HG03097 (cell line): ENCODE results near the gene MPG.

Source experiments
- ATAC-seq: cut with Tn5 transposase; IDR thresholded peaks from one replicate; pipeline ENCODE4 v1.9.1; 2021; ENCODE audit not compliant: unreplicated experiment, low FRiP score

The MPG gene

DNA sequence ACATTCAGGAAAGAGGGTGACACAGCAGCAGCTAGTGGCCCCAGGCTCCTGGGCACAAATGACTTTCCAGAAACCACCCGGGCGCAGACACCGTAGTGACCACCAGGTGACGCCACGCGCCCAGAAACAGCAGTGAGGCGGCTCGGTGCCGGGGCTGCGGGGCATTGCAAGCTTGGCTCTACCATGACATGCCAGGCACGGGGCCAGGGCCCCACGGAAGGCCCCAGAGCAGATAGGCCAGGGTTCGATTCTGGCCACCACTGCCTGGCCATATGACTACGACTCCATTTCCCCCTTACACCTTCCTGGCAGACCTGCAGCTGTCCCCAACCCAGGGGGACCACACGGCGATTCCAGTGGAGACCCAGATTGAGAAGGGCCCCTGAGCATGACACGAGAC lies 12.3 kb upstream of the MPG start:
- no peak for ATAC-seq

DNA sequence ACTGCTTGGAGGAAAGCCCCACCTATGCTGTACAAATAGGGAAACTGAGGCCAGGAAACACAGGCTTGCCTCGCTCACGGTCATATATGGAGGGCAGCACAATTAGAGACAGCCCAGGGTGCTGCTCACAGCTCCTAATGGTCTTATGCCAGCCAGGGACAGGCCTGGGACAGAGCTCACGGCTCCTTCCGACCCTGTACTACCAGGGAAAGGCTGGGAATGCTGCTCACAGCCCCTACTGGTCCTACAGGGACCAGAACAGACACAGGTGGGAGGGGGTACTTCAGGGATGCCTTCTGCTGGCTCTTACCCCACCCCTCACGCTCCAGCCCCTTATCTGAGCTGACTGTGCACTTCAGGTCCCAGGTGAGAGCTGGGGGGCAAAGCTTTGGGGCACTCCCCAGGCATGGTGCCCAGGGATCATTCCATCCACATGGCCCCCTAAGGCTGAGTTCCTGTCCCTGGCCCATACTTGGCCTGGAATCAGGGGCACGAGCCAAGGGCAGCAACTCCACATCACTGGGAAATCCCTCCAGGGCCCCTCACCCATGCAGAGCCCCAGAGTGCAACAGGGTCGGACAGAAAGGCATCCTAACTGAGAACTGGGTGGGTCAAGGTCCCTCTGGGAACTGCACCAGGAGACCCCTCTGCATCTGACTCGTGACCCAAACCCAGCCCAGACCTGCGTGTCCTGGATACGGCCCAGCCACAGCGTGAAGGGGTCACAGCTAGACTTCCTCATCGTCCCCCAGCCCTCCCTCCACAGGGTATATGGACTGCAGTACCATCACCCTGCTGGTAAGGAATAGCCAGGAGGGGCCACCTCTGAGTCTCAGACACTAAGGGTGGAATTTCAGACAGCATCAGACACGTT lies 11.5 kb upstream of the MPG start:
- ATAC-seq: no peak

DNA sequence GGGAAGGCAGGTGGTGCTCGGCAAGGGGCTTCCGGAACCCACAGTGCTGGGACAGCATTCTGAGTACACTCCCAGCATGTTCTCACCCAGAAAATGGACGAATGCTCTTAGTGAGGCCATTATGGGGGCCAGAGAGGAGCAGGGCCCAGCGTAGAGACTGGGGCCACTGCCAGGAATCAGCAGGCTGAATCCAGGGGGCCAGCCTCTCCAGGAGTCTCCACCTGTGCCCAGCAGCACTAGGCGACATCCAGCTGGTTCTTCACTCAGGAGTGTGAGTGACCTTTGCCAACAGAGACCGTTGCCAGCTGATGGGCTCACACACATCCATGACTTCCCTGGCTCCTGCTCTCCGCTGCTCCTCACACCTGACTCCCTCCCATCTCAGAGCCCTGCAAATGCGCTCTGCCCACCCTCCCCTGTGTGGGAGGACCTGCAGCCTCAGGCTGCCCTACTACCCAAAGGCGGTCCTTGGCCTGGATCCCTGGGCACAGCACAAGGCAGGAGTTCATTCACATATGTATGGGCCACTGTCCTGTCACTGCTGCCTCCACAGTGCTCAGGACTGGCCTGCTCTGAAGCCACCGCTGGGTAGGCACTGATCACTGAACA lies 10.7 kb upstream of the MPG start:
- ATAC-seq: no peak

DNA sequence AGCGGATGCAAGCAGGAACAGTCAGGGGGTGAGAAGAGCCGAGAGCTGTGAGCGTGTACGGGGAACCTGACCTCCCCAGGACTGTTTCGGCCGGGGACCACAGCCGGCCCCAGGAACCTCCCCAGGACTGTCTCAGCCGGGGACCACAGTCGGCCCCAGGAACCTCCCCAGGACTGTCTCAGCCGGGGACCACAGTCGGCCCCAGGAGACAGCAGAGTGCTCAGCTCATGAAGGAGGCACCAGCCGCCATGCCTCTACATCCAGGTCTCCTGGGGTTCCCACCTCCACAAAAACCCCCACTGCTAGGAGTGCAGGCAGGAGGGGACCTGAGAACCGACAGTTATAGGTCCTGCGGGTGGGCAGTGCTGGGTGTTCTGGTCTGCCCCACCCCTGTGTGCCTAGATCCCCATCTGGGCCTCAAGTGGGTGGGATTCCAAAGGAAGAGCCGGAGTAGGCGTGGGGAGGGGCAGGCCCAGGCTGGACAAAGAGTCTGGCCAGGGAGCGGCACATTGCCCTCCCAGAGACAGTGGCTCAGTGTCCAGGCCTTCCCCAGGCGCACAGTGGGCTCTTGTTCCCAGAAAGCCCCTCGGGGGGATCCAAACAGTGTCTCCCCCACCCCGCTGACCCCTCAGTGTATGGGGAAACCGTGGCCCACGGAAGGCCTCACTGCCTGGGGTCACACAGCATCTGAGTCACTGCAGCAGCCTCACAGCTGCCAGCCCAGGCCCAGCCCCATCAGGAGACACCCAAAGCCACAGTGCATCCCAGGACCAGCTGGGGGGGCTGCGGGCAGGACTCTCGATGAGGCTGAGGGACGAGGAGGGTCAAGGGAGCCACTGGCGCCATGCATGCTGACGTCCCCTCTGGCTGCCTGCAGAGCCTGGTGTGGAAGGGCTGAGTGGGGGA lies 9.9 kb upstream of the MPG start:
- no peak for ATAC-seq

DNA sequence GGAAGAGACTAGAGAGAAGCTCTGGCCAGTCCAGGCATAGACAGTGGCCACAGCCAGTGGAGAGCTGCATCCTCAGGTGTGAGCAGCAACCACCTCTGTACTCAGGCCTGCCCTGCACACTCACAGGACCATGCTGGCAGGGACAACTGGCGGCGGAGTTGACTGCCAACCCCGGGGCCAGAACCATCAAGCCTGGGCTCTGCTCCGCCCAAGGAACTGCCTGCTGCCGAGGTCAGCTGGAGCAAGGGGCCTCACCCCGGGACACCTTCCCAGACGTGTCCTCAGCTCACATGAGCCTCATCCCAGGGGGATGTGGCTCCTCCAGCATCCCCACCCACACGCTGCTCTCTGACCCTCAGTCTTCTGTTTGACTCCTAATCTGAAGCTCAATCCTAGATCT lies 8.8 kb upstream of the MPG start:
- no peak for ATAC-seq

DNA sequence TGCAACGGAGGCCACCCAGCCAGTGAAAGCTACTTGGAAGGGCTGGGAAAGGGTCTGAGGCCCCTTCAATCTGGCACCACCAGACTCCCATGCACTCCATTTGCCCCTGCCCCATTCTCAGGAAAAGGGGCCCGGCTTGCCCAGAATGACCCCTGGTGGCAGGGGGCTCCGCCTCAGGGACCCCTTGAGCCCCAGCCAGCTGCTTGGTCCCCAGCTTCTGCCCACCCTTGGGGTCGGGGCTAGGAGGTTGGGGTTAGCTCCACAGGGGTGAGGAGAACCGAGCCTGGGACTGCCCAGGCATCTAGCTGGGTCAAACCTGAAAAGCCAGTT lies 6.8 kb upstream of the MPG start:
- ATAC-seq: no peak

DNA sequence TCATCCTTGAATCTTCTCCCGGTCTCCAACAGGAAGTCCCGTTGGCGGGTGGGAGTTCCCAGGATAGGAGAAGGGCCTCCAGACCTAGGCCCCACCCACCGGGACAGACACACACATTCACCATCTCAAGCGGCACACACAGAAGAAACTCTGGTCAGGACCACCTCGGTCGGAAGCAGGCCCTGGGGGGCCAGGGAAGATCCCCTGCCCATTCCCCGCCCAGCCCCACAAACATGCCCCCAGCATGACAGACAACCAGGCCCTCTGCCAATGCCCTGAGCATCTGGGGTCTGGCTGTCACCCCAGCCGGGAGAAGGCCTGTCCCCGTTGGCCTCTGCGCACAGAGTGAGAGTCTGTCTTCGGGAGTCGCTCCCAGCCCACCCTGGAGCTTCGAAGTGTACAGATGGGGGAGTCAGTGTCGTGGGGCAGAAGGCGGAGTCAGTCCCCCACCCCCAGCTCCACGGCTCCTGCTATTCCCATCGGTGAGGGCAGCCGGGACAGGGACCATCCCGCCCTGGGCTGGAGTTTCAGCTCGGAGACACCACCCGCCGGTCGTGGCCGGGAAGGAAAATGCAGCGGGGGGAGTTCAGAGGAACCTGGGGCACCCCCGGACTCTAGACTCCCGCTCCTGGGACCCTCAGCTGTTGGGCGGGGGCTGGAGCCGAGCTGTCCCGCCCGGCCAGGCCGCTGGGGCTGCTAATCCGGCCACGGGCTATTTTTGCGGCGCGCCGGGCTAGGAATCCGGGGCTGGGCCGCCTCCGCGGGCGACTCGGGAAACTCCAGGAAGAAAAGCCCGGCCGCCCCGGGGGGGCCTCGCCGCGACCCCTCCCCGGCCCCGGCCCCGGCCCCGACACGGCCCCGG lies 6.3 kb upstream of the MPG start:
- no peak for ATAC-seq

DNA sequence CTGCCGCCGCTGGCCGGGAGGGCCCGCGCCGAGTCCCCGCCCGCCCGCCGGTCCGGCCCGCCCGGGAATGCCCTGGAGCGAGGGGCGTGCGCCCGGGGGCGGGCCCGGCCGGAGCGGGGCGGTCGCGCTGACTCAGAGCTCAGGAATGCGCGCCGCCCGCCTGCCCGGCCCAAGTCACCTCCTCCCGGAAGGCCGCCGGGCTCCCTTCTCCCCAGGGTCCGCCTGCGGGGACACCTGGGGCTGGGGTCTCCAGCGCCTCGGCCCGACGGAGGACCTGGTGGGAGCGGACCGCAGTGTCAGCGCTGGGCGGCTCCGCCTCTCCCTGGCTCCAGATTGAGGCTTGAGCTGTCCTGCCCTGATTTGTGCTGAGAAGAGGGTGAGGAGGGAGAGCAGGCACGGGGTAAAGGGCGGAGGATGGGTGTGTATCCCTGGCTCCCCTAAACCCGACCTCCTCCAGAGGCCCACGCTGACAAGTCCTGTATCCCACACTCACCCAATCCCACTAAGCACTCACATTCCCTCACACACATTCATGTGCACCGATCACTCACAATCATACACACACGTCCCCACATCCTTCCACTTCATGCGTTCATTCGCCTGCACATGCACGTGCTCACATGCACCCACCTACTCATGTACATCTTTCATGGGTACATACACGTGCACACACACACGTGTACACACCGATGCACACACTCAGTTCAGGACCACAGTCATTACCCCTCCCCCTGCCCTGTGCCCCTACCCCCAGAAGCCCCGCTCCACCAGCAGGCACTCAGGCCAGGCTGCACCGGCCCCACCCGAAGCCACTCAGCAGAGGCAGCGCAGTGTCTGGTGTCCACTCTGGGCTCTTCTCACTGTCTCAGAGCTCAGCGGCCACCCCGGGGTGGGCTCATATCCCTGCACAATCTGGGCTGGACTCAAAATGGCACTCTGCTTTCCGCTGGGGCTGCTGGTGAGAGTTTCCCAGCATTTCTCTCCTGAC lies 5.2 kb upstream of the MPG start, which contains the start of gene RHBDF1:
TSS of gene RHBDF1 (minus strand) at position 71 of the 988 bp plus-strand sequence. CDS start 7,616 bp downstream, outside the sequence.
- ATAC-seq: no peak

DNA sequence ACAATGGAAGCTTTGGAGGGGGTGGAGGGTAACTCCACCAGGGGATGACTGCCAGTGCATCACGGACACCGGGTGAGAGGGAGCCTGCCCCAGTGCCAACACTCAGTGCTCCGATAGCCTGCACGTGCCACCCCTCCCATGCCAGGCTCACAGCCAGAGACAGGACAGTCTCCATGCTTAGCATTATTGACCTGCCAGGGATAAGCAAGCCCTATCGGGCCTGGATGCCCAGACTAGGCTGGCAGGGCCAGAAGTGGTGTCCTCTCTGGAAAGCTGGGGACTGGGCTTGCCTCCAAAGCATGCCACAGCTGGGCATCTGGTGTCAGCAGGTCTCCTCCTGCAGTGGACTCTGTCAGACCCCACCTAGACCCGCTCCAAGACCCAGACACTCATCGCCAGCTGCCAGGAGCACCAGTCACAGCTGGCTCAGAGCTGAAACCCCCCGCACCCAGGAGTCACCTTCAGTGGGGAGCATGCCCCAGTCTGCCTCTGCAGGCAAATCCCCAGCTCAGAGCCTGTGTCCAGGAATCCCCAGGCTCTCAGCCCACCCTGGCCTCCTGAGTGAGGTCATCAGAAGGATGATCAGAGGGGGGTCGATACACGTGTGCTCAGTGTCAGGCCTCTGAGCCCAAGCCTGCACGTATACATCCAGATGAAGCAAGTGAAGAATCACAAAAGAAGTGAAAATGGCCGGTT lies 3.8 kb upstream of the MPG start:
- ATAC-seq: no peak

DNA sequence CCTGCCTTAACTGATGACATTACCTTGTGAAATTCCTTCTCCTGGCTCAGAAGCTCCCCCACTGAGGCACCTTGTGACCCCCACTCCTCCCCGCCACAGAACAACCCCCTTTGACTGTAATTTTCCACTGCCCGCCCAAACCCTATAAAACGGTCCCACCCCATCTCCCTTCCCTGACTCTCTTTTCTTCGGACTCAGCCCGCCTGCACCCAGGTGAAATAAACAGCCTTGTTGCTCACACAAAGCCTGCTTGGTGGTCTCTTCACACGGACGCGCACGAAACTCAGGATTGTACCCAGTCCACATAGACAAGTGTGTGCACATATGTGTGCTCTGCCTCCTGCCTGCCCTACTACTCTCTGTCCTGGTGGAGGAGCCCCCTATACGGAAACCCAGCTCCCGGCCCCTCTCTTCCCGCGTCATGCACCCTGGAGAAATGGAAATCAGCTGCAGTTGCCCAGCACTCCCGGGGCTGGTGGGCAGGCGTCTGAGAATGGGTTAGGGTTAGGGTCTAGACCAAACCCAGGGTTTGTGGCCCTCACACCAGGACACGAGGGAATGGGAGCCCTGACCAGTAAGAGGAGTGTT lies 3.2 kb upstream of the MPG start:
- ATAC-seq: no peak

DNA sequence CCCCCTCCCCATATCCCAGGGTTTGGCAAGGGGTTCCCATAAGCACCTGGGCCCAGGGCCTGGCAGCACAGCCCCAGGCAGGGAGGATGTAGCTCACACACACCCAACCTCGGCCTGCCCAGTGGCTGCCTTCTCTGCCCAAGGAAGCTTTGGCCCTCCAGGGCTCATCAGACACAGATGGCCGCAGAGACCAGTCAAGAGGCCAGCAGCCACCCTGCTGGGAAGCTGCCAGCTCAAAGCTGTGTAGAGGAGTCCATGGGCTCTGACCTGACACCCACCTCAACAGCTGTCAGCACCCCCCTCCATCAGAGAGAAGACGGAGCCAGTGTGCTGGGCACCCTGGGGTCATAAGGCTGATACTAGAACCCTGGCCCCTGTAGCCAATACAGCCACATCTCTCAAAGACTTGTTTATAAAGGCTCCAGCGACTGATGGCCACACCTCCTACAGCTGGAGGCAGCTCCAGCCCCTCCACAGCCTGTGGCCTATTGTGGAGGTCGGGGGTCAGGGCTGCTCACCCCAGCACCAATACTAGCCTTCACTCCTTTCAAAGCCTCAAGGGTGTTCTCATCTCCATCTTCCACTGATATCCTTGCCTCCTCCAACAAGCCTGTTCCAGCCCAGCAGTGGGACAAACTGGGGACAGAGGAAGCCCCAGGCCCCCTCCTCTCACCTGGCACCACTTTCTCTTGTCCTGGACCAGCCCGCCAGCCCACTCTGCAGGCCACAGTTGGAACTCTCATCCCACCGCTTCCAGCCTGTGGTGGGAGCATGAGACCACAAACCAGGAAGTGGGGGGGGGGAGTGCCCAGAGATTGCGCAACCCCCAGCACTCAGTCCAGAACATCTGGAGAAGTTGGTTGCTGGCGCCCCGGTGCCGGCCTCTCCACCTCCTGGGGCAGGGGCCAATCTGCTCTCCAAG lies 2.2 kb upstream of the MPG start:
- no peak for ATAC-seq

DNA sequence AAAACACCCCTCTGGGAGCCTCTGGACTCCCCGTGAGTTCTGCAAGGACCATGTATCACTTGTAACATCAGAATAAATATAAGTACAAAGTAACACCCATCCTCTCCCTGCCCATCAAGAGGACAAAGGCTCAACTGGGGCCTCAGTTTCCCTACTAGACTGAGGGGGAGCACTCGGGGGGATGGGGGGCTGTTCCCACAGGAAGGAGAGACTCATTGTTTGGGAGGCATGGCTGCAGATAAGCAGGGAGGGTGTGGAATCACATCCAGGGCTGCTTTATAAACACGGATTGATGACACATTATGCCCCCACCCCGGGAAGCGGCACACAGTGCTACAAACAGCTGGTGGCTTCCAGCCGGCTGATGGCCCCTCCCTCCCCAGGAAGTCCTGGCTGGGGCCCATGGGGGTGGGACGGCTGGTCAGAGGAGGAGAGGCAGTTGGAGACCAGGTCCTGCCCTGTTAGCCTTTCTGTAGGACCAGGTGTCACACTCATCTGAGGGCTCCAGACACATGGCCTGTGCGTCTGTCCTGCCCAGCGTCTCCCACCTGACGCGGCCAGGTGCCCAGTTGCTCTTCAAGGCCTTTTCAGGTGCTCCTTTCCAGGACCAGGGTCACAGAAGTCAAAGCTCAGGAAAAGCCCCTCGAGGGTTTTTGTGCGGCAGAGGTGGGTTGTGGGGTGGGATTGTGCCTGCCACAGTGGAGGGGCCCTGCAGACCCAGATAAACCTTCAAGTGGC lies 1.3 kb upstream of the MPG start:
- no peak for ATAC-seq

DNA sequence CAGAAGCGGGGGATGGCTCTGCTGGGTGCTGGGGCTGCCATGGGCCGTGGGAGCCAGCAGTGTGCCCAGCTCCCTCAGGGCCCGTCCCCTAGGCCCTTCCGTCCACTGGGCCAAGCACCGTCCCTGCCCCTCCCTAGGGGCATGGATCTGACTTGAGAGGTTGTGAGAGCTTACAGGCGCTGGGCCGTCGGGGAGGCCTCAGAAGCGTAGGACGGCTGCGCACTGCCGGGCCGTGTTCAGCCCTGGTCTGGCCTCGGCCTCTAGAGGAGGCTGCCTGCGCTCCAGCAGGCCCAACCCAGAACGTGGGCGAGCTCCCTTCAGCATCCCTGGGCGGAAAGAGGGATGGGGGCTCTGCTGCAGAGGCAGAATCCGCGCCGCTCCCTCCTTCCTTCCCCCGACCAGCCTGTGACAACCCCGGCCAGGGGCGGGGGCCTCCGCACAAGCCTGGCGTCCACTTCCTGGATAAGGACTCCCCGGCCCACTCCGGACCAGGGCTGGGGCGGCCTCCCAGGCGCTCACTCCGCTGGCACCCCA lies 685 bp upstream of the MPG start:
- peak; percentile 20 for ATAC-seq

DNA sequence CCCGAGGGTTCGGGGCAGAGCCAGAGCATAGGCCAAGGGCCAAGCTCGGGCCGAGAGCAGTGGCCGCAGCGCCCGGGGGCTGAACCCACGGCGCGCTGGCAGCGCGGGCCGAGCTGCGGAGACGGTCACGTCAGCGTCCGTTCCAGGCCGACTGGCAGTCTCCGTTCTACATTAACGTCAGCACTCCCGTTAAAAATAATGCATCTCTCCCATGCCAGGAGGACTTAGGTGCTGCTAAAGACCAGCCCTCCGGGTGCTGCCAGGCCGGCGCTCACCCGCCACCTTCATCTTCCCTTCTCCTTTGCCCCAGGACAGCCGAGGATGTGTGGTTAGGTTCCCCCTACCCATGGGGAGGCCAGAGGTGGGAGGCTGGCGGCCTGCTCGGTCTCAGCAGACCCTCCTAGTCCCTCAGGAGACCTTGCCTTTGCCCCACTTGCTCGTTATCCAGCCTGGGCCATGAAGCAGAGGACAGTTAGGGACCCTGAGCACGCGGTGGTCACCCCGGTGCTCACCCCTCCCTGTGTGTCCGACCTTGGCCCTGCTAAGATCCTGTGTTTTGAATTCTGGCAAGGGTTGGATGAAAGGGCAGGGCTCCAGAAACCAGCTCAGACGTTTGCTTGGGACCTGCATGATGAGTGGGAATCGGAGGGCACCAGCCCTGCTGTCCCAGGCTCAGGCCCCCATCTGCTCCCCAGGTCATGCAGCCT lies 572 bp downstream of the MPG start:
- peak; percentile 25 for ATAC-seq

DNA sequence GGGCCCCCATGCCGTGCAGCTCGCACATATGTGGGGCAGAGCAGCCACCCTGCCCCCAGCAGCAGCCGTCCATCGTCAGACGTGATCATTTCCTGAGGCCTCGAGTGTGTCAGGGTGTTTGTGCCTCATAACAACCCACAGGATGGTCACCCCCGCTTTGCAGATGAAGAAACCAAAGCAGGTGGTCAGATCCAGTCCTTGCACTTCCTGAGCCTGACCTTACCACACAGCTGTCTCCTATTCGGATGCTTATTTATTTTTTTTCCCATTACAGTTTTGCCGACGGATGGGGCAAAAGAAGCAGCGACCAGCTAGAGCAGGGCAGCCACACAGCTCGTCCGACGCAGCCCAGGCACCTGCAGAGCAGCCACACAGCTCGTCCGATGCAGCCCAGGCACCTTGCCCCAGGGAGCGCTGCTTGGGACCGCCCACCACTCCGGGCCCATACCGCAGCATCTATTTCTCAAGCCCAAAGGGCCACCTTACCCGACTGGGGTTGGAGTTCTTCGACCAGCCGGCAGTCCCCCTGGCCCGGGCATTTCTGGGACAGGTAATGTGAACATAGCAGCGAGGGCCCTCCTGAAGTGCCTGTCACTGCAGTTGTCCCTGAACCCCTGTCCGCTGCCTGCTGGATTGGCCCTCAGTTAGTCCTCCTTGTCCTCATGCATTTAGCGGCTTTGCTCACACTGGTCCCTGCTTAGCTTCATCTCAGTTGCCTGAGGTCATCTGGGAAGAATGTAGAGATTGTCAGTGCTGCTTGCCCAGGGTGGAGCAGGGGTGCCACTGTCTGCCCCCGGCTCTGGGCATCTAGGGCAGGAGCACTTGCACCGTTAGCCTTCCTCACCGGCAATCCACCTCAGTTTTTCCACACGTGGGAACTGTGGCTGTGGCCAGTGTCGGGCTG lies 1.4 kb downstream of the MPG start:
- ATAC-seq: no peak
